Measurements from ENCODE around the gene SLFN14. TPM values are rescaled to one million over a fixed set of nuclear protein-coding genes. Genes with fewer than 3 reads are reported as not detected.

Gene SLFN14
- total RNA-seq, 6 experiments from 2014 or later, result 0.12 to 0.42 TPM; not detected in 4

- H3K4me3 ChIP-seq, result no peak overlapping the region
- 92% methylated on average over 6 of the region's 7 CpGs for WGBS (ENCODE audit: insufficient coverage, low coverage, low lambda C conversion rate, missing lambda C conversion rate)
- no peak for DNase-seq
- no peak for TF ChIP-seq POLR2A (IDR thresholded peaks at IDR 0.05)
- no peak for TF ChIP-seq CTCF (IDR thresholded peaks at IDR 0.05)
- H3K36me3 ChIP-seq, result peaks cover 0 to 52% (median 10%) of the 10 kb centered on the region in 4 donors
- intact Hi-C loops (cut with DNase I), result no loop called here
- H3K4me1 ChIP-seq, result no peaks in the 10 kb centered on the region
- ATAC-seq, result no peak
- no peak overlapping the region for H3K27ac ChIP-seq
- no peaks in the 10 kb centered on the region for H3K27me3 ChIP-seq
- no peaks in the 10 kb centered on the region for H3K9me3 ChIP-seq
Measured at GRCh38 chr17:35603674-35604073, 43.1 kb upstream of the SLFN14 start.

GRCh38 chr17:35597604-35598003 lies 37.0 kb upstream of the SLFN14 start:
- Histone ChIP-seq H3K4me3 (no peak overlapping the region), H3K36me3 (peaks cover 0 to 40% (median 8%) of the 10 kb centered on the region in 4 donors), H3K9me3 (no peaks in the 10 kb centered on the region), H3K27me3 (no peaks in the 10 kb centered on the region), H3K4me1 (peaks cover 0 to 9% (median 0%) of the 10 kb centered on the region in 4 donors), H3K27ac (no peak overlapping the region)
- DNase-seq, result no peak
- WGBS (ENCODE audit: insufficient coverage, low coverage, low lambda C conversion rate, missing lambda C conversion rate), result 51% methylated on average over 5 of the region's 5 CpGs
- intact Hi-C loops (cut with DNase I), result no loop called here
- TF ChIP-seq CTCF (IDR thresholded peaks at IDR 0.05) (no peak), POLR2A (IDR thresholded peaks at IDR 0.05) (no peak)
- peak; percentile 66 to 92 (median 80) for ATAC-seq

GRCh38 chr17:35596530-35597233 lies 36.1 kb upstream of the SLFN14 start:
- TF ChIP-seq CTCF (IDR thresholded peaks at IDR 0.05) (no peak), POLR2A (IDR thresholded peaks at IDR 0.05) (no peak)
- peaks cover 0 to 9% (median 0%) of the 10 kb centered on the region in 4 donors for H3K4me1 ChIP-seq
- H3K27me3 ChIP-seq, result no peaks in the 10 kb centered on the region
- WGBS (ENCODE audit: insufficient coverage, low coverage, low lambda C conversion rate, missing lambda C conversion rate), result 95% methylated on average over 18 of the region's 54 CpGs
- DNase-seq, result no peak
- no peak overlapping the region for H3K4me3 ChIP-seq
- ATAC-seq, result peak in 1 of 4 donors; percentile 33
- H3K36me3 ChIP-seq, result peaks cover 0 to 40% (median 7%) of the 10 kb centered on the region in 4 donors
- H3K27ac ChIP-seq, result no peak overlapping the region
- no peaks in the 10 kb centered on the region for H3K9me3 ChIP-seq
- intact Hi-C loops (cut with DNase I), result no loop called here

GRCh38 chr17:35596072-35596471 lies 35.5 kb upstream of the SLFN14 start:
- Histone ChIP-seq H3K4me1 (peaks cover 0 to 9% (median 0%) of the 10 kb centered on the region in 4 donors), H3K27ac (no peak overlapping the region), H3K27me3 (no peaks in the 10 kb centered on the region), H3K4me3 (no peak overlapping the region), H3K9me3 (no peaks in the 10 kb centered on the region), H3K36me3 (peaks cover 0 to 34% (median 6%) of the 10 kb centered on the region in 4 donors)
- ATAC-seq (no peak), DNase-seq (no peak)
- intact Hi-C loops (cut with DNase I), result no loop called here
- WGBS (ENCODE audit: insufficient coverage, low coverage, low lambda C conversion rate, missing lambda C conversion rate), result 83% methylated on average over 4 of the region's 4 CpGs
- TF ChIP-seq POLR2A (IDR thresholded peaks at IDR 0.05) (no peak), CTCF (IDR thresholded peaks at IDR 0.05) (no peak)

Data from right lobe of liver (tissue), 6 donors.